Islet of Langerhans (tissue), 1 donor: ENCODE measurements around the gene RAD51B.

ENCODE experiments used
- FAIRE-seq: peaks from one replicate; lab custom pipeline; 2011; peaks lifted over from hg19 to GRCh38; lab: Jason Lieb, UNC

RAD51B gene

GRCh38 chr14:68234101-68234905 lies 414.7 kb downstream of the RAD51B start:
- peak; percentile 70 for FAIRE-seq

- no peak for FAIRE-seq
These were observed 415.4 kb downstream of the RAD51B start for GRCh38 chr14:68235011-68235410.

- no peak for FAIRE-seq
These were observed 417.2 kb downstream of the RAD51B start for GRCh38 chr14:68236582-68237458.

GRCh38 chr14:68238551-68238950 lies 419.0 kb downstream of the RAD51B start:
- FAIRE-seq: no peak

GRCh38 chr14:68238976-68239375 lies 419.4 kb downstream of the RAD51B start:
- no peak for FAIRE-seq

GRCh38 chr14:68239988-68240771 lies 420.6 kb downstream of the RAD51B start:
- FAIRE-seq: no peak

- FAIRE-seq: no peak
These were observed 422.4 kb downstream of the RAD51B start for GRCh38 chr14:68241862-68242487.

GRCh38 chr14:68243450-68244010 lies 424.0 kb downstream of the RAD51B start:
- FAIRE-seq: no peak

GRCh38 chr14:68244262-68244980 lies 424.8 kb downstream of the RAD51B start:
- no peak for FAIRE-seq

GRCh38 chr14:68245146-68246073 lies 425.8 kb downstream of the RAD51B start:
- no peak for FAIRE-seq

GRCh38 chr14:68246074-68246785 lies 426.7 kb downstream of the RAD51B start:
- peak; percentile 30 for FAIRE-seq

GRCh38 chr14:68246786-68247105 lies 427.2 kb downstream of the RAD51B start:
- no peak for FAIRE-seq

- FAIRE-seq: peak; percentile 47
These were observed 427.7 kb downstream of the RAD51B start for GRCh38 chr14:68247274-68247673.

GRCh38 chr14:68247676-68248268 lies 428.2 kb downstream of the RAD51B start:
- no peak for FAIRE-seq

GRCh38 chr14:68248481-68249255 lies 429.1 kb downstream of the RAD51B start:
- peak; percentile 97 for FAIRE-seq

GRCh38 chr14:68249661-68250451 lies 430.3 kb downstream of the RAD51B start:
- FAIRE-seq: no peak
